Measurements from ENCODE around the gene POLD3. TPM values are rescaled to one million over a fixed set of nuclear protein-coding genes. Genes with fewer than 3 reads are reported as not detected.

Gene POLD3
- polyA plus RNA-seq, 1 donor from 2014 or later: 16.8 TPM

GRCh38 chr11:74577624-74578396, 14.6 kb upstream of the POLD3 start:
- Histone ChIP-seq H3K27me3 (ENCODE audit: insufficient read depth, low read depth, low read length) (no peaks in the 10 kb centered on the region), H3F3A (ENCODE audit: insufficient read depth, low read length, poor library complexity, severe bottlenecking) (no peaks in the 10 kb centered on the region), H3K4me3 (ENCODE audit: low read length) (no peak overlapping the region), H4K20me1 (ENCODE audit: insufficient read depth) (no peaks in the 10 kb centered on the region), H3K79me2 (replicated peaks; ENCODE audit: insufficient read depth, low read length) (no peaks in the 10 kb centered on the region), H3K27ac (ENCODE audit: low read length) (no peak overlapping the region), H3K9ac (ENCODE audit: low read length) (no peak overlapping the region), H2AFZ (ENCODE audit: low read depth, low read length) (no peak overlapping the region), H3K9me2 (ENCODE audit: insufficient read depth, low read length) (no peaks in the 10 kb centered on the region), H3K9me3 (ENCODE audit: low read length) (no peaks in the 10 kb centered on the region), H3K36me3 (ENCODE audit: insufficient read depth, low read length) (no peaks in the 10 kb centered on the region), H3K4me2 (ENCODE audit: low read length) (no peak overlapping the region)
- TF ChIP-seq MXI1 (conservative IDR thresholded peaks at IDR 0.05; ENCODE audit: poor library complexity, severe bottlenecking): no peak
- TF ChIP-seq, protein P1, sequence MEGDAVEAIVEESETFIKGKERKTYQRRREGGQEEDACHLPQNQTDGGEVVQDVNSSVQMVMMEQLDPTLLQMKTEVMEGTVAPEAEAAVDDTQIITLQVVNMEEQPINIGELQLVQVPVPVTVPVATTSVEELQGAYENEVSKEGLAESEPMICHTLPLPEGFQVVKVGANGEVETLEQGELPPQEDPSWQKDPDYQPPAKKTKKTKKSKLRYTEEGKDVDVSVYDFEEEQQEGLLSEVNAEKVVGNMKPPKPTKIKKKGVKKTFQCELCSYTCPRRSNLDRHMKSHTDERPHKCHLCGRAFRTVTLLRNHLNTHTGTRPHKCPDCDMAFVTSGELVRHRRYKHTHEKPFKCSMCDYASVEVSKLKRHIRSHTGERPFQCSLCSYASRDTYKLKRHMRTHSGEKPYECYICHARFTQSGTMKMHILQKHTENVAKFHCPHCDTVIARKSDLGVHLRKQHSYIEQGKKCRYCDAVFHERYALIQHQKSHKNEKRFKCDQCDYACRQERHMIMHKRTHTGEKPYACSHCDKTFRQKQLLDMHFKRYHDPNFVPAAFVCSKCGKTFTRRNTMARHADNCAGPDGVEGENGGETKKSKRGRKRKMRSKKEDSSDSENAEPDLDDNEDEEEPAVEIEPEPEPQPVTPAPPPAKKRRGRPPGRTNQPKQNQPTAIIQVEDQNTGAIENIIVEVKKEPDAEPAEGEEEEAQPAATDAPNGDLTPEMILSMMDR (IDR thresholded peaks at IDR 0.05; ENCODE audit: poor library complexity, severe bottlenecking): no peak
- no peak for TF ChIP-seq EZH2 (IDR thresholded peaks at IDR 0.05; ENCODE audit: borderline replicate concordance, insufficient read depth, low read length, poor library complexity, severe bottlenecking)
- no peak for TF ChIP-seq TAF1 (IDR thresholded peaks at IDR 0.05; ENCODE audit: low read depth)
- TF ChIP-seq POLR2AphosphoS5 (IDR thresholded peaks at IDR 0.05): no peak
- no peak for TF ChIP-seq EP300 (conservative IDR thresholded peaks at IDR 0.05; ENCODE audit: poor library complexity, severe bottlenecking)
- TF ChIP-seq REST (IDR thresholded peaks at IDR 0.05; ENCODE audit: borderline replicate concordance): no peak
- no peak for TF ChIP-seq RAD21 (conservative IDR thresholded peaks at IDR 0.05)
- TF ChIP-seq SMC3 (conservative IDR thresholded peaks at IDR 0.05; ENCODE audit: poor library complexity): no peak

DNA sequence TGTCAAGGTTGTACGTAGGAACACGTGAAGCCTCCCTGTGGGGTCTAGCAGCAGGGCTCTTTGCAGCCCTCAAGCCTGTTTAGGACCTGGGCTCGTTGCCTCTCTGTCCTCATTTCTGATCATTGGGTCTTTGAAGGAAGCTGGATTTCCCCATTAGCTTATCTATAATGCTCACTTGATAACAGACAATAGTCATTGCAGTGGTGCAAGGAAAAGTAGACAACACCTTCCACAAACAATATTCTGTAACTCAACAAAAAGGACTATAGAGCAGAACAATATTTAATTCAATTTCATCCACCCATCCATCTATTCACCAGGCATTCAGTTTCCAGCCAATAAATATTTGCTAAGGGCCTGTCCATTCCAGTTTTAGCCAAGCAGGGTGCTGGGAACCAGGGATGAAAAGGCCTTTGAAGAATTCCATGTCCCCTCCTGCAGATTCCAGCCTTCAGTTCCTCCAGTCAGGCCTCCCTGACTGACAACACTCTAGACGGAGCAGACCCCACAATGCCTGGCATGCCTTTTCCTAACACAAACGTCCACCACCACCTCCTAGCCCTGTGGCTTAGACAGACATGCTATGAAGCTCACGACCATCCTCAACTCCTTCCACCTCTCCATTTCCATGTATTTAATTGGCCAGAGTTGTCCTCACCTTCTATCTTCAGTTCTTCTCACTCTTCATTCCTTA, 12.7 kb upstream of the POLD3 start:
- no peak overlapping the region for H3K4me3 ChIP-seq (ENCODE audit: low read length)
- no peaks in the 10 kb centered on the region for H3K79me2 ChIP-seq (replicated peaks; ENCODE audit: insufficient read depth, low read length)
- no peak overlapping the region for H3K27ac ChIP-seq (ENCODE audit: low read length)
- H3K36me3 ChIP-seq (ENCODE audit: insufficient read depth, low read length): no peaks in the 10 kb centered on the region
- H3K27me3 ChIP-seq (ENCODE audit: insufficient read depth, low read depth, low read length): no peaks in the 10 kb centered on the region
- H3K9ac ChIP-seq (ENCODE audit: low read length): no peak overlapping the region
- H4K20me1 ChIP-seq (ENCODE audit: insufficient read depth): no peaks in the 10 kb centered on the region
- no peaks in the 10 kb centered on the region for H3F3A ChIP-seq (ENCODE audit: insufficient read depth, low read length, poor library complexity, severe bottlenecking)
- H3K9me3 ChIP-seq (ENCODE audit: low read length): no peaks in the 10 kb centered on the region
- no peak overlapping the region for H2AFZ ChIP-seq (ENCODE audit: low read depth, low read length)
- no peaks in the 10 kb centered on the region for H3K9me2 ChIP-seq (ENCODE audit: insufficient read depth, low read length)
- H3K4me2 ChIP-seq (ENCODE audit: low read length): no peak overlapping the region
- TF ChIP-seq POLR2AphosphoS5 (IDR thresholded peaks at IDR 0.05): no peak
- TF ChIP-seq, protein P1 (IDR thresholded peaks at IDR 0.05; ENCODE audit: poor library complexity, severe bottlenecking): no peak
- no peak for TF ChIP-seq MXI1 (conservative IDR thresholded peaks at IDR 0.05; ENCODE audit: poor library complexity, severe bottlenecking)
- no peak for TF ChIP-seq SMC3 (conservative IDR thresholded peaks at IDR 0.05; ENCODE audit: poor library complexity)
- TF ChIP-seq EP300 (conservative IDR thresholded peaks at IDR 0.05; ENCODE audit: poor library complexity, severe bottlenecking): no peak
- TF ChIP-seq TAF1 (IDR thresholded peaks at IDR 0.05; ENCODE audit: low read depth): no peak
- TF ChIP-seq RAD21 (conservative IDR thresholded peaks at IDR 0.05): no peak
- TF ChIP-seq EZH2 (IDR thresholded peaks at IDR 0.05; ENCODE audit: borderline replicate concordance, insufficient read depth, low read length, poor library complexity, severe bottlenecking): no peak
- TF ChIP-seq REST (IDR thresholded peaks at IDR 0.05; ENCODE audit: borderline replicate concordance): no peak
